NK-92 treated with Interleukin-12 subunit alpha and Interleukin-12 subunit beta, amount 100 ng/mL, for 24 hours (cell line): ENCODE data around the gene INO80D.
"Not testable (repeated sequence)": the region's sequence is repeated elsewhere in the genome, so short reads cannot be mapped to it uniquely, and the experiment has no call there.

Experiments used
- DNase-seq: peaks from one replicate; lab custom pipeline; 2025; lab: John Stamatoyannopoulos, UW

Gene INO80D

DNA sequence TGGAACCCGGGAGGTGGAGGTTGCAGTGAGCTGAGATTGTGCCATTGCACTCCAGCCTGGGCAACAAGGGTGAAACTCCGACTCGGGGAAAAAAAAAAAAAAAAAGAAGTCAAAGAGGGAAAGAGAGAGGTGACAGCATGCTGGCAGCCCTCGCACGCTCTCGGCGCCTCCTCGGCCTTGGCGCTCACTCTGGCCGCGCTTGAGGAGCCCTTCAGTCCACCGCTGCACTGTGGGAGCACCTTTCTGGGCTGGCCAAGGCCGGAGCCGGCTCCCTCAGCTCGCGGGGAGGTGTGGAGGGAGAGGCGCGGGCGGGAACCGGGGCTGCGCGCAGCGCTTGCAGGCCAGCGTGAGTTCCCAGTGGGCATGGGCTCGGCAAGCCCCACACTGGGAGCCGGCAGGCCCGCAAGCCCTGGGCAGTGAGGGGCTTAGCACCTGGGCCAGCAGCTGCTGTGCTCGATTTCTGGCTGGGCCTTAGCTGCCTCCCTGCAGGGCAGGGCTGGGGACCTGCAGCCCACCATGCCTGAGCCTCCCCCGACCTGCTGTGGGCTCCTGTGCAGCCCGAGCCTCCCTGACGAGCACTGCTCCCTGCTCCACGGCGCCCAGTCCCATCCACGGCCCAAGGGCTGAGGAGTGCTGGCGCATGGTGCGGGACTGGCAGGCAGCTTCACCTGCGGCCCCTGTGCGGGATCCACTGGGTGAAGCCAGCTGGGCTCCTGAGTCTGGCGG, 108.9 kb downstream of the INO80D start:
- DNase-seq = not testable (repeated sequence)

DNA sequence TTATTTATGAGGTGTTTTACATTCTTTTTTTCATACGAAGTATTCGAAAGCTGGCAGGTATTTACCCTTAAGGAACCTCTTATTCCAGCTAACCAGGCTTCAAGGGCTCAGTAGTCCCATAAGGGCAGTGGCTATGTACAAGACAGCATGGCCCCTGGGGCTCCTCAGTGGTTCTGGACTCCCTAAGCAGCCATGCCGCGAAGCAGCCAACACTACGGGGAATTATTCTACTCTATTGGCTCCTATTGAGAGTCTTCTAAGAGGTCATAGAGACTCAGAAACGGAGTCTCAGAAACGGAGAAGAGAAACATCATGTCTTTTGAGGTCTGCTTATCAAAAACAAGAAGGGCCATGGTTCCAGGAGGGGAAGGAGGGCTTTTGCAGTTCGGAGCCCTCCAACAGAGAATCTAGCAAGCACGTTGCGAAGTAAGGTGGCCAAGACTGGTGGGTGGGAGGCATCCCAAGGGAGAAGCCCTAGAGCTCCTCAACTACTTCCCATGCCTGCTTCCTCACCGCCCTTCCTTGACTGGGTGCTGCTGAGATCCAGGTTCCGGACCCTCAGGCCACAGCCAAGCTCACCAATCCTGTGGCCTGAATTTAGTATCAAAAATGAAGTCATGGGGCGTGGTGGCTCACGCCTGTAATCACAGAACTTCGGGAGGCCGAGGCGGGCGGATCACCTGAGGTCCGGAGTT, 109.7 kb downstream of the INO80D start:
- no peak for DNase-seq

DNA sequence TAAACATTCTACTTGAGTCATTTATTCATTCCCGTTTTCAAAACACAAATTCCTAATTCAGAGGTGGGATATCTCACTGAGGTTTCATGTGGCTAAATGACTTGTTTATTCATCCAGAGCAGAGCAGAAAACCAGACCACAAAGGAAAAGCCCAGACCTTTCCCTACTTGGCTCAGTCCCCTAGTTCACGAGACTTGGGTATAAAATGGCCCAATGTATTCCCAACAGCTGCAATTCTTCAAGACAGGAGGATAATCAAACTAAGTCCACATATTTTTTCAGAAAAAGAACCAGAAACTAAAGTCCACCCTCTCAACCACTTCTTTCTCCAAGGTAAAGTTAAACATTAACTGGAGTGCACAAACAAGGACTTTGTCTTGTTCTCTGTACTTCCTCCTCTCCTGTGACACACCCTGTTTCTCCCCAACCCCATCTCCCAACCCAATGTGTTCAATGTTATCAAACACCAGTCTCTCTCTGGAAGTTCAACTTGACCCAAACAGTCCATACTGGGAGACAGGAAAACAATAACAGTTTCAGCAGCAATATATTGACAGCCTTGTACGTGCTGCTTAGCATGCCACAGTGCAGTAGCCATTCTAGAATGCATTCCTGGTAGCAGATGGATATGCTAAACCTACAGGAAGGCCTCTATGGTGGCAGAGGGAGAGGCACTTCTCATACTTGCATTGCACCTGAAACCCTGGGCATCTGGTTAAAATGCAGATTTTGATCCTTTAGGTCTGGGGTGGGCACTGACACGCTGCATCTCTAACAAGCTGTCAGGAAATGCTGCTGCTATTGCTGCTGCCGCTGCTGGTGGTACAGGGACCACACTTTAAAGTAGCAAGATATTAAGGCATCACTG, 110.7 kb downstream of the INO80D start:
- no peak for DNase-seq

DNA sequence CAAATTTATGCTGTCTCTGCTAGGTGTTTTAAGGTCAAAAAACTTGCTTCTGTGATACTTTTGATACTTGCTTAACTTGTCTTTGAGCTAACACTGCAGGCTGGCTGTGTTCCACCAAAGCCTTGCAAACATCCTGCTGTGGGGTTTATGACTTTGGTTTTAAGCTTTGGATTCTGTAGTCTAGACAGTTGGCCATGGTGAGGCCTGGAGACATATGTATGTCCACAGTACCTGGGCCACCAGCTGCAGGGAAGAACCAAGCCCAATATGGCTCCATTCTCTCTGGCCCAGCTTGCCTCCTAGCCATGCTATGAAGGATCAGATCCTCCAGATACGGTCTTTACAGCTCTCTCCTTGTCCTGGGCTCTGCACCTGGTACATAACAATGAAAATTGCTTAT, 113.9 kb downstream of the INO80D start:
- DNase-seq = no peak

DNA sequence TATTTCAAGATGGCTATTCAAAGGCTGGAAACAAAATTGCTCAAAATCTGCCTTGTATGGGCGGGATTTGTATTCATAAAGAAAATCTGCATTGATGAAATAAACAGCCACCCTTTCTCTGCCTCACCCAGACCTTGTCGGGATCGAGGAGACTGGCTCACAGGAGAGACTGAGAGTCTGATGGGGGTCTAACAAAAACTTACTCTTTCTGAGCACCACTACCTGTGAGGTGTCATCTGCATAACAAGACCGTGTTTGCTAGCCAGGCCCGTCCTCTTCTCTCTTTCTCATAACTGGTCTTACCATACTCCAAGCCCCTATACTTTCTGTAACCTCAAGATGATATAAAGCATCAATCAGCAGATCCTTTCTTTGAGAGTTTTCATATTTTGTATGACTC, 115.6 kb downstream of the INO80D start:
- DNase-seq = no peak

DNA sequence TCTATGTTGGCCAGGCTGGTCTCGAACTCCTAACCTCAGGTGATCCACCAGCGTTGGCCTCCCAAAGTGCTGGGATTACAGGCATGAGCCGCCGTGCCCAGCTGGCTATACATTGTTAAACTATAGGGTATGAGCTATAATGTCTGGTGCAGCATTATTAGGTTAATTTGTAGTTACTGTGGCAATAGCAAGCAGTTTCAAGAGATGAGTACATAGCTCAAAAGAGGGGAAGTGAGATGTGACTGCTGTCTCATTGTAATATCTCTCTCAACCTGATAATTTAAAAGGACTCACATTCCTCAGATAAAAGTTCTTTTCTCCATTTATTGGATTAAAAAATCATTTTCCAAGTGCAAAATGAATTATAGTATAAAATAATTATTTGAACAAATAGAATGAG, 116.4 kb downstream of the INO80D start:
- no peak for DNase-seq

DNA sequence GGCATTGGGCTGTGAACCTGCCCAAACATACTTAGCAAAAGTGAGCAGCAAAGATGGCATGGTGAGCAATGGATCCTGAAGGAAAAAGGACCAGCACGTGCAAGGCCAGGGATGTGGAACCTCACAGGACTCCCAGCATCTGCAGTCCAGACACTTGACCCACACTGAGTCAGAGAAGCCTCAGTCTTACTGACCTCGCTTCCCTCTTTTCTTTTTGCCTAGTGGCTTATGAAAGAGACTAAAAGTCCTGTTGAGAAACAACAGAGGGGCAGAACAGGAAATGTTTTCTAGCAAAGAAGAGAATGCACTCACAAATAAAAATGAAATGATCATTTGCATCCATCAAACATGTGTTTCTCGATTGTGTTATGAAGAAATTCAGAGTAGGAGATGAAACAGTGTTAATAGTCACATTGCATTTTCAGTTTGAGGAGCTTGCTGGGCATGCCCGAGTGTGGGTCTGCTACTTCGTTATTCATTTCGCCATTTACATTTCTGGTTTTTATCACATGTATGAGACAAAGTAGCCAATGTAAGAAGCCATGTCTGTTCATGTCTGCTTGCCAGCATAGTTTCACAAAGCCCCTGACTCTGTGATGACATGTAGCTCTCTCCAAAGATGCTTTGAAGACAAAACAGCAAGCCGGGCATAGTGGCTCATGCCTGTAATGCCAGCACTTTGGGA, 118.4 kb downstream of the INO80D start:
- no peak for DNase-seq

DNA sequence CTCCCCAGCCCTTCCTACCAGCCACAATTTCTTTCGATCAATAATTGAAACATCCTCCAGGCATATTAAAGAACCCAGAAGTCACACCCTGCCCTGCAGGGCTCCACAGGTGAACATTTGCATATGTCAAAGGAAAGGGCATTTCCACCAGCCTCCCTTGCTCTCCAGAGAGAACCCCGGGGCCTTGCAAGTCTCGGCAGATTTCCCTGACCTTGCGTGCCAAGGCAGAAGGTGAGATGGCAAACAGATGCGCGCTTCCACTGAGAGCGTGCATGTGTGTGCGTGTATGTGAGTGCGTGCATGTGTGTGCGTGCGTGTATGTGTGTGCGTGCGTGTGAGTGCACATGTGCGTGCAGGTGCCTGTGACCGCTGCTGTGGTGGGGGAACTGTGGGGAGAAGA, 120.3 kb downstream of the INO80D start:
- DNase-seq = no peak

DNA sequence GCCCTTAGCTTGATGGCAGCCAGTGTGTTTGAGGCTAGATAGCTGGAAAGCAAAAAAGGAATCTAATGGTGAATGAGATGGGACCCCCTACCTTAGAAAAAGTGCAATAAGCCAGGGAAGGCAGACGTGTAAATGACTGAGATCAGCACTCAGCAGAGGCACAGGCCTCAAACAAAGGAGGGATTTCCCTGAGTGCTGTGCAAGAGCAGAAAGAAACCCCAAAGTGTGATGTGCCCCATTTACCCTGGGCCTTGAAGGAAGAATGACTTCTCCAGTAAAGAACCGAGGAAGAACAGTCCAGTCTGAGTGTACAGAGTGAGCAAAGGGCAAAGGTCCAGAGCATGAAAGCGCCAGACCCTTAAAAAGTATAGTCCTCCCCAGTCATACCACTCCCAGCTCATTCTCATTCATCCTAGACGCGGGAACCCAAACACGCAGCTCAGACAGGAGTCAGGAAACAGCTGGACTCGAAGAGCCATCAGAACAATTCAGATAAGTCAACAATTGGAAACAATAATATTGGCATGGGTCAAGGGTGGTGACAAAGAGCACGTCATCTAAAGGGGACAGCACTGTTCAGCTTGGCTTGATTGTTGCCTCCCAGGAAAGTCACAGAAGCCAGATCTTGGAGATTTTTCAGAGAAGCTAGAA, 121.7 kb downstream of the INO80D start:
- DNase-seq = no peak

DNA sequence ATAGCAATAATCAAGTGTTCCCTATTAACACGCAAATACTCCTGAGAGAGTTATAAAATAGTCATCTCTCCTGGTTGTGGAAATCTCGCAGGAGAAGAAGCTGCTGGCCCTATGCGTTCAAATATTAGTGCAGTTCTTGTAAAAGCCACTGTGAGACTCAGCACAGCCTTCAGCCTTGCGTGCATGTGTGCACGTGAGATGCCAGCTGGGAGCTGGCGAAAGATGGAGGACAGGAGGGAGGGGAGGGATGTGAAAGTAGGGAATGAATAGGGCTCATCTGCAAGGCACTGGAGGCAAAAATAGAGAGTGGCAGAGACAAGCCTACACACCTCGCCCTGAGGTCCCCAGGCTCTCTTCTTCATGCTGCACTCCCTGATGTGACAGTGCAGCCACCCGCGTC, 126.5 kb downstream of the INO80D start:
- no peak for DNase-seq

DNA sequence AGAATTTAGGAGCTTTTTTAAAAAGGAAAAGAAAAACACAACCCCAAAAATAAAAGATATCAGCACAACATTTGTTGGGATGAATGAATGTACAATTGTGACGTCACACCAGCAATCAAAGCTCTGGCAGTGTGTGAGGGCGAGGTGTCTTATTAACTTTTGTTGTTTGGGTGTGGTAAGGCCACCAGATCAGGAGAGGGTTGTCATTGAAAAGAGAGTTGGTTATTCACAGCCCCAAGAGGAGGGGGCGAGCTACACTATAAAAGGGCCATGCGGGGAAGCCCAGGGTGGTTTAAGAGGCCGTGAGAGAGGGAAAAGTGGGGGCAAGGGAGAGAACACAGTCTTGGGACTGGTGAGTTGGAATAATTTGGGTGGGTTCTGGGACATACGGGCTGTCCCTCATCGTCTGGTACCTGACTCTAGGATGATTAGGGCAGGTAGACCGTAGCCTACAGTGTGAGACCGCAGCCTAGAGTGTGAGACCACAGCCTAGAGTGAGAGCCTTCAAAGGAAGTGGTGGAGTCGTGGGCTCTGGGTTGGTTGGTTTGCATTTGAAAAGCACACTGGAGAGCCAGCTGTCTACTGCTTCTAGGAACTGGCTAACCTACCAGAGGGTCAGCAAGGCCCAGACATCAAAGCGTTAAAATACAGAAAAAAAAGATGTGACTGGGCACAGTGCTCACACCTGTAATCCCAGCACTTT, 128.4 kb downstream of the INO80D start:
- peak; percentile 65 for DNase-seq

DNA sequence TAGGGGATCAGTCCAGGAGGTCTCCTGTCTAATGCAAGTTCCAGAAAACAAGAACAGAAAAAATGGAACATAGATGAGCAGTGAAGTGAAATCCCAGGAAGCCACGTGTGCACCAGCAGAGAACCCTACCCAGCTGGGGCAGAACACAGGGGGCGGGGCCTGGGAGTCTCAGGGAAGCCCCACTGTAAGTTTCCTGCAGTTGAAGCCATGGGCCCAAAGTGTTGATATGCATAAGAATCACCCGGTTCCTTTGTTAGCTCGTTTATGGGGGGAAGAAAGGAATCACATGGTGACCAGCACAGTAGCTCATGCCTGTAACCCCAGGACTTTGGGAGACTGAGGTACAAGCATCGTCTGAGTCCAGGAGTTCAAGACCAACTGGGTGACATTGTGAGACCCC, 131.3 kb downstream of the INO80D start:
- DNase-seq = no peak

DNA sequence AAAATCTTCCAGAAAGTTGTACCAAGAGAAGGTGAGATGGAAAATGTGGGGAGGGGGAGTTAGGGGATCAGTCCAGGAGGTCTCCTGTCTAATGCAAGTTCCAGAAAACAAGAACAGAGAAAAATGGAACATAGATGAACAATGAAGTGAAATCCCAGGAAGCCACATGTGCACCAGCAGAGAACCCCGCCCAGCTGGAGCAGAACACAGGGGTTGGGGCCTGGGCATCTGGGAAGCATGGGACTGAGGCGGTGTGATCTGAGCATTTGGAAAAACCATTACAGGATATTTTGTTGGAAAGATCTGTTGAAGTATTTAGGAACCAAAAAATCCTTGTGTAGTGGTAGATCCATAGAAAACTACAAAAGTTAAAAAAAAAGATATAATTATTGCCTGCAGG, 133.7 kb downstream of the INO80D start:
- DNase-seq = no peak

DNA sequence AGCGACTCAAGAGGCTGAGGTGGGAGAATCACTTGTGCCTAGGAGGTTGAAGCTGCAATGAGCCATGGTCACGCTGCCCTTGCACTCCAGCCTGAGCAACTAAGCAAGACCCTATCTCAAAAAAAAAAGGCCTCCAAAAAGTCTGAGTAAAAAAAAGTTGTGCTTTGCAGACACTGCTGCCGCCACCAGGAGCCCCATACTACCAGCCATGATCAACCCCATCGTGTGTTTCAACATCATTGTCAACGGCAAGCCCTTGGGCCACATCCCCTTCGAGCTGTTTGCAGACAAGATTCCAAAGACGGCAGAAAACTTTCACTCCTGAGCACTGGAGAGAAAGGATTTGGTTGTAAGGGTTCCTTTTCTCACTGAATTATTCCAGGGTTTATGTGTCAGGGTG, 137.1 kb downstream of the INO80D start:
- DNase-seq = no peak

DNA sequence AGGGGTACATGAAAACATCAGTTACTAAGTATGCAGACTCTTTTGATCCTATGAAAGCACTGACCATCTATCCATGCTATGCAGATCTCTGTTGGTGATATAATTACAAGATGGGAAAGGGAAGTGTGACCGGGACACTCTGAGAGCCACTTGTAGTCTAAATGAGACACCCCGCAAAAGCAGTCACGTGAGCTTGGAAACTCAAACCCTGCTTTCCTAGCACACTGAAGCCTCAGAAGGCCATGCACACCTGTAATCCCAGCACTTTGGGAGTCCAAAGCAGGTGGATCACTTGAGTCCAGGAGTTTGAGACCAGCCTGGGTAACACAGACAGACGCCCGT, 137.5 kb downstream of the INO80D start:
- no peak for DNase-seq

DNA sequence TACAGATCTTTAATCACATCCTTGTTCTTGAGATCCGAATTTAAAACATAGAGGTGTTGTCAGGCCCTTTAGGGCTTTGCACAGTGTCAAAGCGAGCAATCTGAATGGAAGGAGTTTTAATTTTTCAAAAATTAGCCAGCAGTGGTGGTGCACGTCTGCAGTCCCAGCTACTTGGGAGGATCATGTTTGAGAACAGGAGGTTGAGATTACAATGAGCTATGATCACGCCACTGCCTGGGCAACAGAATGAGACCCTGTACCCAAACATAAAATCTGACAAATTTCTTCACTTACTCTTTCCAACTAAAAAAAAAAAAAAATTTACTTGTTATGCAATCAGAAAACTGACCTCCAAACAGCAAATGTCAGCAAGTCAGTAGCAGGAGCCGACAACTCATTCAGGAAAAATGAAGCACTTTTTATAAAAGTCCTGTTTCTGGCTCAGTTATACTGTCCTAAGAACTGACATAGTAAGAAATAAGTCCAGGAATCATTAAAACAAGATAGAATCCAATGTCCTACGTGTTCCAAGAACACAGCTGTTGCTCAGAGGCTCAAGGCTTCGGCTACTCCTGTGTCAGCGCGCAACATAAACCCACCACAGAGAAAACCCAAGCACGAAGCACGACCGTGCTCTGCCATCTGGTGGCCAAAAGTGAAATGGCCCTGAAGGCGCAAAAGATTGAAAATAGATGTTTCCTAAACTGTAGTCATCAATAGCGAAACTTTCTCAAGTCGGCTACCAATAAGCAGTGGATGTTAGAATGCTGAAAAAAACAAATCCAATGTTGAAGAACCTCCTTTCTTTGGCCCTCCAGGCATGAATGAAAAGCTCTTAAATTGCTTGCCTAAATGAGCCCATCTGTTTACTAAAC, 138.1 kb downstream of the INO80D start:
- peak; percentile 18 for DNase-seq

DNA sequence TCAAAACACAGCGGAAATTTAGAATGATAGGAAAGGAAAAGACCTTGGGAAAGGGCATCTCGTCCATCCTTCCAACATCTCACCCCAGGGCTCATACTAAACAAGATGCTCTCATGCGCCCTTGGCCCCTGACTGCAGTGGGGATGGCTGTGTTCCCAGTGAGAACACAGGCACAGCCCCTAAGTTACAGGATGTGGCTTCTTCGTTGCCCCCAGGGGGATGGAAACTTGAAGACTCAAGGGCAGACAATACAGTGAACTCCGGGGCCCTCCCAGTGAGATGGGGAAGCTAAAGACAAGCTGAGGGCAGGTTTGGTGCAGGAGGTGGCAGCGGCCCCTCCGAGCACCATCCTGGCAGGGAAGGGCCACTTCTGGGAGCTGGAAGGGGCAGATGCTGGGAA, 139.7 kb downstream of the INO80D start:
- no peak for DNase-seq
